Purkinje cell (primary cell): Measurements from ENCODE around the gene FAM98B. TPM values are rescaled to one million over a fixed set of nuclear protein-coding genes. Genes with fewer than 3 reads are reported as not detected.

Experiments used
- polyA plus RNA-seq: library from polyadenylated mRNA; unstranded; fragments of >200 nt; fragmentation: Nextera tagmentation; gene quantifications from 2 replicates; pipeline ENCODE4 v1.2.1, GENCODE V29; 2014

The FAM98B gene
- polyA plus RNA-seq, result 22.8 and 30.1 TPM in 2 replicates

GRCh38 chr15:38453971-38454695, at the start of gene FAM98B:
TSS of gene FAM98B (plus strand) at chr15:38454127. CDS start at chr15:38454162, 35 bp downstream.

Other genes with a start within 250 kb of the FAM98B start
- gene SPRED1, start 201.3 kb upstream of the FAM98B start, polyA plus RNA-seq, result 5.1 and 12.6 TPM in 2 replicates
- 2.1 and 12.9 TPM in 2 replicates for gene RASGRP1, start 110.7 kb downstream of the FAM98B start, polyA plus RNA-seq